ENCODE results near the gene COL18A1.

Gene COL18A1

DNA sequence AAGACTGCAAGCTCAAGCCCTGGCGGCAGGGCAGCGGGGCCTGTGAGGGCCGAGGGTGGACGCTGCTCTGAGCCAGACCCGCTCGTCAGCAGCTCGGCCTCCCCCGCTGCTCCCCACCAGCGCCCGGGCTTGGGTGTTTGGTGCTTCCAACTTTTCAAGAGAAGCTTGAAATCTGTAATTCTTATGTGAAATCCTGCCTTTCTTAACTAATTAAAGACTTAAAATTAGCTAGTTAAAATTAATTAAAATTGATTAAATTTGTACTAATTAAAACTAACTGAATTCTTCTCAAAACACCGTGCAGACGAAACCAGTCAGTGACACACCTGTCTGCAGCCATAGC, 151.3 kb downstream of the COL18A1 start:
- DNase-seq (ENCODE audit: low read depth, low spot score), result no peak
- TF ChIP-seq, protein P1, sequence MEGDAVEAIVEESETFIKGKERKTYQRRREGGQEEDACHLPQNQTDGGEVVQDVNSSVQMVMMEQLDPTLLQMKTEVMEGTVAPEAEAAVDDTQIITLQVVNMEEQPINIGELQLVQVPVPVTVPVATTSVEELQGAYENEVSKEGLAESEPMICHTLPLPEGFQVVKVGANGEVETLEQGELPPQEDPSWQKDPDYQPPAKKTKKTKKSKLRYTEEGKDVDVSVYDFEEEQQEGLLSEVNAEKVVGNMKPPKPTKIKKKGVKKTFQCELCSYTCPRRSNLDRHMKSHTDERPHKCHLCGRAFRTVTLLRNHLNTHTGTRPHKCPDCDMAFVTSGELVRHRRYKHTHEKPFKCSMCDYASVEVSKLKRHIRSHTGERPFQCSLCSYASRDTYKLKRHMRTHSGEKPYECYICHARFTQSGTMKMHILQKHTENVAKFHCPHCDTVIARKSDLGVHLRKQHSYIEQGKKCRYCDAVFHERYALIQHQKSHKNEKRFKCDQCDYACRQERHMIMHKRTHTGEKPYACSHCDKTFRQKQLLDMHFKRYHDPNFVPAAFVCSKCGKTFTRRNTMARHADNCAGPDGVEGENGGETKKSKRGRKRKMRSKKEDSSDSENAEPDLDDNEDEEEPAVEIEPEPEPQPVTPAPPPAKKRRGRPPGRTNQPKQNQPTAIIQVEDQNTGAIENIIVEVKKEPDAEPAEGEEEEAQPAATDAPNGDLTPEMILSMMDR (IDR thresholded peaks at IDR 0.05; ENCODE audit: low read depth, low read length), result no peak
- H3K4me3 ChIP-seq (ENCODE audit: low read depth, low read length), result no peak overlapping the region
- in situ Hi-C loops (cut with HindIII; ENCODE audit: low sequenced_read_pairs), result no loop called here

DNA sequence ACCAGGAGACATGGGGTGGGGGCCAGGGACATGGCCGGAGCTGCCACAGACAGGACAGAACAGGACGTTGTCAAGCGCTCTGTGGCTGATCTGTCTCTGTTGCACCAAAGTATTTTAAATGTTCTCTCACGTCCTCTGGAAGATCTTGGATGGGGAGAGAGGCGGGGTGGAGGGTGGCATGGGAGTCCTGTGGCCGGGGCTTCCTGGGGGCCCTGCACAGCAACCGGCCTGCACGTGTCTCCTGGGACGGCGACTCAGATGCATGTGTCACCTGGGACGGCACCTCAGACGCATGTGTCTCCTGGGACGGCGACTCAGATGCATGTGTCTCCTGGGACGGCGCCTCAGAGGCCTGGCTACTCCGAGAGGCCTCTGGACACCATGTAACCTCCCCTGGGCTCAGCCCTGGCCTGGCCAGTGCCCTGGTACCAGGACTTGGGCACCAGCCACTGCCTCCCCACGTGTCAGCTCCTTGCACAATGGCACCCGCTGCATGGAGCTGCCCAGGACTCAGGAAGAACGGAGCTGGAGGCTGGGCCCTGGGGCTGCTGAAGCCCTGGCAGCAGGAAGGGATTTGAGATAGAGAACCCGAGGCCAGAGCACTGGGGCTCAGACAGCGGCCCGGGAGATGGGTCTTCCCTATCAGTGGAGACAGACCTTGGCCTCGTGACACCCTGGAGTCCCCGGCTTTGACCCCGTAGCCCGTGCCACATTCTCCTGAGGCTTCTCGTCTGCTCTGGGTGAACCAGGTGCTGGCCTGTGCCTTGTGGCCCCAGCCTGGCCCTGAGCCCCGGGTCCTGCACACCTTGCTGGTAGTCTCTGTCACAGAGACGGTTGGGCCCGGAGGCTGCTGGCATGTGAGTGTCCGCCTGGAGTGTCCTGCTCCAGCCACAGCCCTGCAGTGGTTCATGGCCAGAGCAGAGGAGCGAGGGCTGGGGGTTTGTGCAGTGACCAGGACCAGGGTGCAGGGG, 152.0 kb downstream of the COL18A1 start:
- in situ Hi-C loops (cut with HindIII; ENCODE audit: low sequenced_read_pairs), result no loop called here
- TF ChIP-seq, protein P1 (IDR thresholded peaks at IDR 0.05; ENCODE audit: low read depth, low read length), result no peak
- no peak overlapping the region for H3K4me3 ChIP-seq (ENCODE audit: low read depth, low read length)
- DNase-seq (ENCODE audit: low read depth, low spot score), result no peak

DNA sequence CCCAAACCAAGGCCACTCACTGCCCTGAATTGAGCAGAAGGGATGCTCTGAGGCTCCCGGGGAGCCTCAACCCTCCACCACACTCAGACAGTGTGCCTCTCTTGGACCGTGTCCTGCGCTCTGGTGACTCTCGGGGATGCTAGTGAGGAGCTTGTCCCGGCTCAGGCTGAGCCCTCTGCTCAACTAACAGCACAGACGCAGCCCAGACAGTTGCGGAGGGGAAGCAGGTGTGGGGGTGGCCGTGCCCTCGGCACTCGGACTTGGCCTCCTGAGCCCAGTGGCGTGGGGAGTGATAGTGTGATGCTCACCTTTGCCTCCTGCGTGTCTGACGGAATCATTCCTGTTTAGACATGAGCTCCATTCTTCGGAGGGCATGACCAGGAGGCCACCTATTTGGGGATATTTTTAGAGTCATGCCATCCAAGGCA, 152.7 kb downstream of the COL18A1 start:
- no peak for DNase-seq (ENCODE audit: low read depth, low spot score)
- in situ Hi-C loops (cut with HindIII; ENCODE audit: low sequenced_read_pairs), result no loop called here
- no peak overlapping the region for H3K4me3 ChIP-seq (ENCODE audit: low read depth, low read length)
- TF ChIP-seq, protein P1 (IDR thresholded peaks at IDR 0.05; ENCODE audit: low read depth, low read length), result no peak

GRCh38 chr21:45558044-45558721, 153.2 kb downstream of the COL18A1 start:
- in situ Hi-C loops (cut with HindIII; ENCODE audit: low sequenced_read_pairs), result no loop called here
- TF ChIP-seq, protein P1 (IDR thresholded peaks at IDR 0.05; ENCODE audit: low read depth, low read length), result no peak
- no peak for DNase-seq (ENCODE audit: low read depth, low spot score)
- H3K4me3 ChIP-seq (ENCODE audit: low read depth, low read length), result no peak overlapping the region

DNA sequence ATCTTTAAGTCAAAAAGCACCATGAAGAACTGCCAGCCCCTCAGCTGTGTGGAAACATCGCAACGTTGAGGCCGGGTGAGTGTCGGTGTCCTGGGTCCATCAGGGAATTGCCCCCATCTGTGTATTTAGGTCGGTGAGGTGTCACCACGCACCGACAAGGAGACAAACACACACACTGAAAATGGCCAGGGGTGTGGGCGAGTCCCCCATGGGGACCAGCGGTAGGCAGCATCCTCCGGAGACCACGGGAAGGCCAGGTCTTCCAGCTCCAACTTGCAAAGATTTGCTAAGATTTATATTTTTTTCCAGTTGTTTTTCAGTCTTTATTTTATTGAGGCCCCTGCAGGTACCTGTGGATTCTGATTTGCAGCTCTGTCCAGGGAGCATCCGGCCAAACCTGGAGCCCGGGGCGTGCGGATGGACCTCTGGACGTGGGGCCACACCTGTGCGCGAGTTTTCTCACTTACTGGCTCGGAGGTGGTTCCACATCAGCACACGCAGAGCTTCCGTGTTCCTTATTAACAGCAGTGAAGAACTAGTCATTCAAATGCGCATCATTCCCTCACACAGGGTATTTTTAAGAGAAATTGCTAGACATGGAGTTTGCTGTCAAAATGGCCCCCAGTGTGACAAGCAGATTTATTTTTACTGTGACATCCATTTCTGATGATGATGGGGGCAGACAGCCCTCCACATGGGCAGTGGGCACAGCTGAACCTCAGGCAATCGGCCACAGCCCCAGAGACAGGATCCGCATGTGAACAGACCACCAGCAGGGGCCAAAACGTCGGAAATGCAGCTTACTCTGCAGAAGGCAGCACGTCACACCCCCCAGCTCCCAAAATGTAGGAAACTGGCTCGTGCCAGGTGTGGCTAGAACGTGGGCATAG, 154.5 kb downstream of the COL18A1 start:
- in situ Hi-C loops (cut with HindIII; ENCODE audit: low sequenced_read_pairs), result no loop called here

More for the DNA sequence above, 154.5 kb downstream of the COL18A1 start:
- DNase-seq (ENCODE audit: low read depth, low spot score), result no peak
- TF ChIP-seq, protein P1 (IDR thresholded peaks at IDR 0.05; ENCODE audit: low read depth, low read length), result no peak
- H3K4me3 ChIP-seq (ENCODE audit: low read depth, low read length), result no peak overlapping the region
